ENCODE results near the gene FAM118A.
"Not testable (repeated sequence)": the region's sequence is repeated elsewhere in the genome, so short reads cannot be mapped to it uniquely, and the experiment has no call there.

FAM118A gene

GRCh38 chr22:45309422-45310227, at the start of gene FAM118A:
TSS of gene FAM118A (plus strand) at chr22:45309934. CDS start at chr22:45322380, 12,446 bp downstream.
- peak; percentile 81 for DNase-seq (ENCODE audit: insufficient read length, low spot score)
- peak; percentile 88 for FAIRE-seq

DNA sequence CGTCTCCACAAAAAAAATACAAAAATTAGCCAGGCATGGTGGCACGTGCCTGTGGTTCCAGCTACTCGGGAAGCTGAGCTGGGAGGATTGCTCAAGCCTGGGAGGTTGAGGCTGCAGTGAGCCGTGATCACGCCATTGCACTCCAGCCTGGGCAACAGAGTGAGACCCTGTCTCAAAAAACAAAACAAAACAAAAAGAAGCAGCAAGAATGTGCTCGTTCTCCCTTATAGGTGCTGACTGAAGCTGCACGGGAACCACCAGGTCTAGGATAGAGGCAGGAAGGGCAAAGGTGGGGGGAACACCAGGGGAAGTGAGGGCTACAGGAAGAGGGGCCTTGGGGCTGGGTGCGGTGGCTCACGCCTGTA, 49.4 kb upstream of the FAM118A start:
- not testable (repeated sequence) for DNase-seq (ENCODE audit: insufficient read length, low spot score); FAIRE-seq

DNA sequence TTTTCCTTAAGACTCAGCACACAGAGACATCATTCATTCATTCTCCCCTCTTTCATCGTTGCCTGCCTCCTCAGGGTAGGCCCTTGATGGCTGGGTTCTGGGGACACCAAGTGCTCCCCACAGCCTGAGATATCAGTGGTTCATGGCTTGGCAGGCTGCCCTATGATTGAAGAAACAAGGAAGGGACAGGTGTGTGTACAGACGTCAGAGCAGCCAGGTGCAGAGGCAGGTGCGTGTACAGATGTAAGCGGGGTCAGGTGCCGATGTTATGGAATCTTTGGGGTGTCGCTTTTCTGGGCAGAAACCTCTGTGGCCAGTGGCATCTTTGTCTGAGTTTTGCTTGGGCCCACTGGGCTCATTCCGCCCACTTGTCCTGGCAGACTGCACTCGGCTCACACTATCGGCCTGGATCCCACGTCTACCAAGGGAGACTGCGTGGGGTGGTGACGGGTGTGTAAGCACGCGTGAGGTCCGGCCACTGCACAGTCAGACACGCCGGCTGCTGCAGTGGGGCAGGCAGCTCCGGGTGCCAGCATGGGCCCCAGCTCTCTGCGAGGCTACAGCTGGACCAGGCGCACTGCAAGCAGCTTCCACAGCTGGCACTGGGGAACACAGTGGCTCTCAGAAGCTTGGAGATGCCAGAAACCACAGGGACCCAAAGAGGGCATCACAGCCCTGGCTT, 48.2 kb upstream of the FAM118A start:
- DNase-seq (ENCODE audit: insufficient read length, low spot score) = no peak

DNA sequence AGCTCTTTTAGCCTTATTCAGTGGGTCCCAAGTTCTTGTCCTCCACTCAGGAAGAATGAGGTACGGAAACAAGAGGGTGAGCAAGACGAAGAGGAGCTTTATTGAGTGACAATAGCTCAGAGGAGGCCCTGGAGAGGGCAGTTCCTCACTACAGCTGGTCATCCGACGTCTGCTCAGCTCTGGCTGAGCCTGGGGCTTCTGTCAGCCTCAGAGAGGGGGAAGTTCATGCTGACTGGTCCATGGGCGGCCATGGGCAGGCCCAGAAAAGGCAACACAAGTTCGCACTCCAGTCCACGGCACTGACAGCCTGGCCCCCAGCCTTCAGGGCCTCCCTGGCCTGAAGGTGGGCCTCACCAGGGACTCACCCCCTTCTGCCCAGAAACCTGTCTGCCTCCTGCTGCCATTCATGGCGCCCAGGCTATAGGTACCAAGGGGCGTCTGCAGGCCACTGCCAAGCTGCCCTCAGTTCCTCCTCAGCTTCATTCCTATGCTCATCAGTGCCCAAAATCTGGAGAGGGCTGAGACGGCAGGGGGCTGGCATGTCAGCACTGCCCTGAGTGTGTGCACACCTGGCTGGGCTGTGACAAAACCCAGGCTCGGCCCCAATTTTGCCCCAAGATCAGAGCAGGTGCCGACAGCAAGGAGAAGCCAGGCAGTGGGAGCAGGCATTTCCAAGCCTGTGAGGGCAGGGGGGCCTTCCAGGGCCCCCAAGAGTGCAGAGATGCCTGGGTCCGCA, 47.4 kb upstream of the FAM118A start:
- DNase-seq (ENCODE audit: insufficient read length, low spot score) = no peak
- no peak for FAIRE-seq

More for the DNA sequence above, 48.2 kb upstream of the FAM118A start:
- FAIRE-seq = peak; percentile 9

DNA sequence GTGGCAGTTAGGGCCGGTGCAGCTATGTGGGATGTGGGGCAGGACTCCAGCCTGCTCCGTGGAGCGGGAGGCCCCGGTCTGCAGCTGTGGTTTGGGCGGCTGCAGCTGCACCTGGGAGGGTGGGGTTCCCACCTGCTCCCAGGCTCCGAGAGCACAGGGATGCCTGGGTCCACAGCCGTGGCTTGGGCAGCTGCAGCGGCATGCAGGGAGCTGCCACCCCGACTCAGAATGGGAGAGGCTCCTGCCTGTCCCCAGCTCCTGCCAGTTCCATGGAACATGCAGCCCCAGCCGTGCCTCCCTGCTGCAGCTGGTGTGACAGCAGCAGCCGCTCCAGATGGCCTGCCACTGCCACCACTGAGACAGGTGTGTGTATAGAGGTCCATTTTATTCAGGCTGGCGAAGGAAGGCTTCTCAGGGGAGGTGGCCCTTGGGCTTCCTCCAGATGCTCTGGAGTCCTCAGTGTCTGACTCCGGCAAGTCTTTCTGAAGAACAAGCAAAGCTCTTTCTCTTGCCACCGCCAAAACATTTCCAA, 46.7 kb upstream of the FAM118A start:
- FAIRE-seq (no peak), DNase-seq (ENCODE audit: insufficient read length, low spot score) (no peak)

GRCh38 chr22:45263463-45264269, 46.1 kb upstream of the FAM118A start:
- FAIRE-seq = peak; percentile 68

GRCh38 chr22:45265535-45265934, 44.2 kb upstream of the FAM118A start:
- no peak for FAIRE-seq
- no peak for DNase-seq (ENCODE audit: insufficient read length, low spot score)

More at GRCh38 chr22:45263463-45264269, 46.1 kb upstream of the FAM118A start:
- peak; percentile 85 for DNase-seq (ENCODE audit: insufficient read length, low spot score)

DNA sequence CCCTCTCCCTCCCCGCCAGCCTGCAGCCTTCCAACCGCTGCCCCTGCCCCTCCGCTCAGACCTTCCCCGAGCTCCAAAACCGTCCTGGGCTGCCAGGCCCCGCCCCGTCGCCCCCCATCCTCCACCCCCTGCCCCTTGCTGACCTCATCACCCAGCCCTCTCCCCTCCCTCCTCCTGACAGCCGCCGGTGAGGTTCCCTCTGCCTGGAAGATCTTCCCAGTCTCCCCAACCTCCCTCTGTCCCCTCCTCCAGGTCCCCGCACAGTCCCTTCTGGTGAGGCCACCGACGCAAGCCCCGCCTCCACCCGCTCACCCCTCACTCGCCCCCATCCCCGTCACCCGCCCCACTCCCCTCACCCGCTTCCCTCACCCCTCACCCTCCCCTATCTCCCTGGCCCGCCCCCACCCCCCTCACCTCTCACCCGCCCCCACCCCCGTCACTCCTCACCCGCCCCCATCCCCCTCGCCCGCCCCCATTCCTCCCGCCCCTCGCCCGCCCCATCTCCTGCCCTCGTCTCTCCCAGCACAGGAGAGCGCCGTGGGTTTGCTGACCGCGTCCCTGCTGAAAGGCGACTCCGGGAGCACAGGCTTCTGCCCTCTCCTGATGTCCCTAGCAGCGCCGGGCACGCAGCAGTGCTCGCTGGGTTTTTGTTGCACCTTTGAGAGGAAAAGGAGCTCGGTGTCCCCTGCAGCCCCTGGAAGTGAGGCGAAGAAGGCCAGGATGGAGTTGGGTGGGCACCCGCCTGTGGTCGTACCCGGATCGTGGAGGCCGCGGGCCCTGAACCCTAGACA, 41.4 kb upstream of the FAM118A start:
- no peak for FAIRE-seq

GRCh38 chr22:45268958-45269844, 40.5 kb upstream of the FAM118A start:
- FAIRE-seq = no peak
- peak; percentile 58 for DNase-seq (ENCODE audit: insufficient read length, low spot score)

More for the DNA sequence above, 41.4 kb upstream of the FAM118A start:
- DNase-seq (ENCODE audit: insufficient read length, low spot score) = no peak

DNA sequence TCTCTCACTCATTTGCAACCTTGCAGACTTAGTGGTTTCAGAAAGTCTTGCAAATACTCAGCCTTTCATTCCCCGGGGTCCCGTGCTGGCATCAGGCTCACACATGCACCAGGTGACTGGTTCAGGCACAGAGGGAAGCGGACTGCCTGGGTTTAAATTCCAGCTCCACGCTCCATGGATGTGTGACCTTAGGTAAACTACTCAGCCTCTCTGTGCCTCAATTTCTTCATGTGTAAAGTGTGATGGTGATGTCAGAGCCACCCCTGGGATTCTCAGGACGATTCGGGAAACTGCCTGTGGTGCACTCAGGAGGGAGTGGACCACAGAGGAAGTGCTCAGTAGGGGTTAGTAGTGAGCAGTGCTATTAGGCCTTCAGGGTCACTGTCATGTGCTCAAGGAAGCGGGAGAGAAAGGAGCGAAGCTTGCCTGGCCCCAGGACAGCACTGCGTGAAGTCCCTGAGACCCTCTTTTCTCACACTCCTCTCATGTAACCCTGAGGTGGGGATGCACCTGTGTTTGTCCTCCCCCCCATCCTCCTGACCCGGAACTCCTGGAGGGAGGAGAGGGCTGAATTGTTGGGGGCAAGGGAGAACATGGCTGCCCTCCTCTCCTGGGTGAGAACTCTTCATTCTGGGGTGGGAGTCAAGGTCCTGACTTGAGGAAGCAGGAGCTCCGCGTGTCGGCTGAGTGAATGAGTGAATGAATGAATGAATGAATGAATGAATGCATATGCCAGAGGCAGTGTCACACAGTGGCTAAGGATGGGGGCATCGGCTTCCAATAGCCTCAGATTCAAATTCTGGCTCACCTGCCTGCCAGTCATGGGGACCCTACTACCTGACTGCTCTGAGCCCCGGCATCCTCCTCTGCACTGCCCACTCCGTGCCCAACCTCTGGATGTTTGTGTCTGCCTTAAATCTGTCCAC, 39.4 kb upstream of the FAM118A start:
- FAIRE-seq (no peak), DNase-seq (ENCODE audit: insufficient read length, low spot score) (no peak)

- FAIRE-seq (no peak), DNase-seq (ENCODE audit: insufficient read length, low spot score) (no peak)
These were observed 38.0 kb upstream of the FAM118A start for GRCh38 chr22:45271667-45272201.

DNA sequence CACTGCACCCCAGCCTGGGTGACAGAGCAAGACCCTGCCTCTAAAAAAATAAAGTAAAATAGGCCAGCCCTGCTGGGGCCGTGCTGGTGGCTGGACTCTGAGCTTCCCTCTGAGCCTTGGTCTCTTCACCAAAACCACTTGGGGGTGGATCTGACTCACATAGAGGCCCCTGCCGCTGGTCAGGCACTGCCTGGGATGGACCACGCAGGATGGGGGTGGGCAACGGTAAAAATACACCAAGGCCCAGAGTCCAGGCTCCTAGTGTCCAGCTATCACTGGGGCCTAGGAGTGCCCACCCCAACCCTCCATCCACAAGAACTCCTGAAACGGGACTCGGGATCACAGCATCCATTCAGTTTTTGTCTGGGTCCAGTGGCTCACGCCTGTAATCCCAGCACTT, 37.2 kb upstream of the FAM118A start:
- FAIRE-seq (no peak), DNase-seq (ENCODE audit: insufficient read length, low spot score) (no peak)

GRCh38 chr22:45273452-45274075, 36.2 kb upstream of the FAM118A start:
- no peak for DNase-seq (ENCODE audit: insufficient read length, low spot score)
- no peak for FAIRE-seq

DNA sequence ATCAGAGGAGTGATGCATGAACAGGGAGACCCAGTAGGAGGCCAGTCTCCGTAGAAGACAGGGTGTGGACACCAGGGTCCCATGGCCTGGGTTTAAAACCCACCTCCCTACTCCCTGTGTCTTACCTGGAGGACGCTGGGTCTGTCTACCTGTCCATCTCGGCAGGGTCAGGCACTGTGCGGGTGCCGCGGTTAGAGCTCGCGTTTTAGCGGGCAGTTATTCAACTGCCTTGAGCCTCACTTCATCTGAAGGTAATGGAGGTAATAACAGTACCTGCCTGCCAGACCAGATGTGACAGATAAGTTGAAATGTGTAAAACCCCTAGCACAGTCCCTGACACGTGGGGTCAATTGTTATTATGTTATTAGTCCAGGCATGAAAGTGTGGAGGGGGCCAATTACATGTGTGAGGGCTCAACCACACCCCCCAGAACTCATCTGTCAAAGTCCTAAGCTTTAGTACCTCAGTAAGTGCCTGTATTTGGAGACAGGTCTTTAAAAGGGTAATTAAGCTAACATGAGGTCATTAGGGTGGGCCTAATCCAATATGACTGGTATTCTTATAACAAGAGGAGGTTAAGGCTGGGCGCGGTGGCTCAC, 33.1 kb upstream of the FAM118A start:
- DNase-seq (ENCODE audit: insufficient read length, low spot score) (no peak), FAIRE-seq (no peak)

DNA sequence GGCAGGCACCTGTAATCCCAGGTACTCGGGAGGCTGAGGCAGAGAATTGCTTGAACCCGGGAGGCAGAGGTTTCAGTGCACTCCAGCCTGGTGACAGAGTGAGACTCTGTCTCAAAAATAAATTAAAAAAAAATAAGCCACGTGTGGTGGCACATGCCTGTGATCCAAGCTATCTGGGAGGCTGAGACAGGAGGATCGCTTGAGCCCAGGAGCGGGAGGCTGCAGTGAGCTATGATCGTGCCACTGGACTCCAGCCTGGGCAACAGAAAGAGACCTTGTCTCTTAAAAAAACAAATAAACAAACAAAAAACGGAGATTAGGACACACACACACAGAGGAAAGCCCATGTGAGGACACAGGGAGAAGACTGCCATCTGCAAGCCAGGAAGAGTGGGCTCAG, 32.0 kb upstream of the FAM118A start:
- not testable (repeated sequence) for FAIRE-seq; DNase-seq (ENCODE audit: insufficient read length, low spot score)

DNA sequence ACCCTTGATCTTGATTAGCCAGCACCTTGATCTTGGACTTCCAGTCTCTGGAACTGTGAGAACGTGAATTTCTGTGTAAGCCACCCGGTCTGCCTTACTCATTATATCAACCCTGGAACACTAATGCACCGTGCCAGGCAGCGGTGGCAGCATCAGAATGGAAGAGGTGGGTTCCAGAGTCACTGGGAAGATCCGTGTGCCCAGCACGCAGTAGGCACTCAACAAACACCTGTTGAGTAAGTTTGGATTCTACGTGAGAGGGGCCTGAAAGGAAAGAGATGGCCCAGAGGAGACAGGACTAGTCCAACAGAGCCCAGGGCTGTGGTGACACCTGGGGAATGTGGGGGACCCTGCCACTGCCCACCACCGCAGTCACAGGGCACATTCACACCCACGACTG, 31.6 kb upstream of the FAM118A start:
- FAIRE-seq = no peak
- DNase-seq (ENCODE audit: insufficient read length, low spot score) = no peak

All from HTR-8/SVneo (cell line).